ENCODE measurements around the gene S1PR2.
"Not testable (repeated sequence)": the region's sequence is repeated elsewhere in the genome, so short reads cannot be mapped to it uniquely, and the experiment has no call there.

S1PR2 gene

GRCh38 chr19:10254244-10254643 is 23.1 kb upstream of the S1PR2 start:
- DNase-seq, result no peak

- DNase-seq, result no peak
Measured at GRCh38 chr19:10252707-10253106, 21.6 kb upstream of the S1PR2 start.

- peak; percentile 97 to 99 (median 98) for DNase-seq
Measured at GRCh38 chr19:10251792-10252694, 20.9 kb upstream of the S1PR2 start, which contains the start of gene MRPL4. MRPL4 (plus strand) TSS chr19:10252214; CDS start chr19:10252254, 40 bp downstream.

- no peak for DNase-seq
Measured at GRCh38 chr19:10246511-10246910, 15.4 kb upstream of the S1PR2 start.

- DNase-seq, result no peak
Measured at GRCh38 chr19:10245189-10245939, 14.2 kb upstream of the S1PR2 start.

- no peak for DNase-seq
Measured at GRCh38 chr19:10243606-10244005, 12.5 kb upstream of the S1PR2 start.

- not testable (repeated sequence) for DNase-seq
Measured at GRCh38 chr19:10241826-10242449, 10.8 kb upstream of the S1PR2 start.

GRCh38 chr19:10238172-10238783 is 7.1 kb upstream of the S1PR2 start:
- peak; percentile 41 to 69 (median 66) for DNase-seq

GRCh38 chr19:10237702-10238101 is 6.6 kb upstream of the S1PR2 start:
- no peak for DNase-seq

- DNase-seq, result not testable (repeated sequence)
Measured at GRCh38 chr19:10235409-10235808, 4.3 kb upstream of the S1PR2 start.

- DNase-seq, result peak in 2 of 4 experiments; percentile 23 to 36
Measured at GRCh38 chr19:10235003-10235402, 3.9 kb upstream of the S1PR2 start.

GRCh38 chr19:10233946-10234345 is 2.8 kb upstream of the S1PR2 start:
- DNase-seq, result no peak

- no peak for DNase-seq
Measured at GRCh38 chr19:10231612-10232228, 589 bp upstream of the S1PR2 start.

- peak; percentile 47 to 81 (median 68) for DNase-seq
Measured at GRCh38 chr19:10230173-10230860, 814 bp downstream of the S1PR2 start.

- DNase-seq, result peak in 3 of 4 experiments; percentile 56 to 61 (median 58)
Measured at GRCh38 chr19:10228920-10229319, 2.2 kb downstream of the S1PR2 start.

- peak; percentile 54 to 67 (median 65) for DNase-seq
Measured at GRCh38 chr19:10228393-10228792, 2.7 kb downstream of the S1PR2 start.

GRCh38 chr19:10227026-10227971 is 3.8 kb downstream of the S1PR2 start:
- no peak for DNase-seq

GRCh38 chr19:10226376-10227025 is 4.6 kb downstream of the S1PR2 start:
- DNase-seq, result no peak

- no peak for DNase-seq
Measured at GRCh38 chr19:10226021-10226375, 5.1 kb downstream of the S1PR2 start.

- DNase-seq, result no peak
Measured at GRCh38 chr19:10224337-10224736, 6.8 kb downstream of the S1PR2 start.
